CD4-positive, alpha-beta T cell treated with Interferon alpha-2 for 1 hour (primary cell): ENCODE data around the gene TACR2.

Source experiments
- DNase-seq, 2 donors: peaks; one replicate each; pipeline ENCODE4 v3.0.0-alpha.2; 2020 to 2022

The TACR2 gene

GRCh38 chr10:69416695-69417094 lies at the start of gene TACR2:
TACR2 (minus strand) TSS chr10:69416918; CDS start chr10:69416323, 595 bp downstream.
- DNase-seq: no peak

GRCh38 chr10:69466158-69466490 lies 49.4 kb upstream of the TACR2 start:
- DNase-seq: no peak

- DNase-seq: peak in 1 of 2 donors; percentile 22
Measured at GRCh38 chr10:69465457-69466157, 48.9 kb upstream of the TACR2 start.

- peak in 1 of 2 donors; percentile 38 for DNase-seq
Measured at GRCh38 chr10:69464801-69465401, 48.2 kb upstream of the TACR2 start.

- DNase-seq: no peak
Measured at GRCh38 chr10:69464401-69464800, 47.7 kb upstream of the TACR2 start.

GRCh38 chr10:69463886-69464285 lies 47.2 kb upstream of the TACR2 start:
- no peak for DNase-seq

- no peak for DNase-seq
Measured at GRCh38 chr10:69461243-69462025, 44.7 kb upstream of the TACR2 start.

GRCh38 chr10:69460576-69461242 lies 44.0 kb upstream of the TACR2 start:
- DNase-seq: no peak

- no peak for DNase-seq
Measured at GRCh38 chr10:69459893-69460575, 43.3 kb upstream of the TACR2 start.

- no peak for DNase-seq
Measured at GRCh38 chr10:69459101-69459790, 42.5 kb upstream of the TACR2 start.

- DNase-seq: no peak
Measured at GRCh38 chr10:69458430-69459100, 41.8 kb upstream of the TACR2 start.

GRCh38 chr10:69457771-69458237 lies 41.1 kb upstream of the TACR2 start:
- DNase-seq: no peak

- DNase-seq: no peak
Measured at GRCh38 chr10:69456880-69457693, 40.4 kb upstream of the TACR2 start.

GRCh38 chr10:69455006-69455763 lies 38.5 kb upstream of the TACR2 start:
- DNase-seq: no peak

GRCh38 chr10:69453795-69454194 lies 37.1 kb upstream of the TACR2 start:
- DNase-seq: no peak

- DNase-seq: no peak
Measured at GRCh38 chr10:69452676-69453415, 36.1 kb upstream of the TACR2 start.

- no peak for DNase-seq
Measured at GRCh38 chr10:69451784-69452251, 35.1 kb upstream of the TACR2 start.

GRCh38 chr10:69451209-69451783 lies 34.6 kb upstream of the TACR2 start, which contains the start of gene TSPAN15:
TSPAN15 (plus strand) TSS chr10:69451465; CDS start chr10:69451595, 130 bp downstream.
- peak; percentile 75 to 88 for DNase-seq
